Mucosa of rectum (tissue), 2 donors: Measurements from ENCODE around the gene HFE.
"Not testable (repeated sequence)": the region's sequence is repeated elsewhere in the genome, so short reads cannot be mapped to it uniquely, and the experiment has no call there.

Experiments used
- H3K27ac ChIP-seq, 2 donors: one replicate each; pipeline ENCODE4 v1.7.0; 2013; ENCODE audit warnings: inconsistent platforms in 2 of 2, low read depth in 2 of 2, low read length in 2 of 2
- H3K27me3 ChIP-seq, 2 donors: one replicate each; pipeline ENCODE4 v1.7.0; 2013; ENCODE audit warnings: low read length in 2 of 2; ENCODE audit not compliant: control insufficient read depth in 2 of 2, insufficient read depth in 2 of 2
- H3K36me3 ChIP-seq, 2 donors: one replicate each; pipeline ENCODE4 v1.7.0; 2013; ENCODE audit warnings: low read length in 2 of 2; ENCODE audit not compliant: control insufficient read depth in 2 of 2, insufficient read depth in 2 of 2
- H3K4me1 ChIP-seq, 2 donors: one replicate each; pipeline ENCODE4 v1.7.0; 2013; ENCODE audit warnings: low read length in 2 of 2, mild to moderate bottlenecking in 1 of 2; ENCODE audit not compliant: control insufficient read depth in 2 of 2, insufficient read depth in 2 of 2
- H3K4me3 ChIP-seq, 2 donors: one replicate each; pipeline ENCODE4 v1.7.0; 2013; ENCODE audit warnings: low read length in 2 of 2
- H3K9ac ChIP-seq, 2 donors: one replicate each; pipeline ENCODE4 v1.7.0; 2013; ENCODE audit warnings: low read length in 2 of 2, low read depth in 1 of 2, mild to moderate bottlenecking in 1 of 2
- H3K9me3 ChIP-seq, 2 donors: one replicate each; pipeline ENCODE4 v1.7.0; 2013; ENCODE audit warnings: low read length in 2 of 2; ENCODE audit not compliant: control insufficient read depth in 2 of 2
- donor health status: healthy.
- donor health status: Normal muscosa, but diverticular disease.

Gene HFE

GRCh38 chr6:26087284-26088115, at the start of gene HFE:
HFE (plus strand) TSS chr6:26087429; CDS start chr6:26087441, 12 bp downstream.
- Histone ChIP-seq H3K27me3 (no peaks in the 10 kb centered on the region), H3K4me1 (peaks cover 9 to 10% of the 10 kb centered on the region in 2 donors), H3K27ac (peak within 1 kb of the TSS; percentile 81 to 86), H3K9me3 (no peaks in the 10 kb centered on the region), H3K9ac (peak within 1 kb of the TSS; percentile 65 to 89), H3K4me3 (peak within 1 kb of the TSS; percentile 86 to 89), H3K36me3 (no peaks in the 10 kb centered on the region)

- Histone ChIP-seq H3K9ac (no peak overlapping the region), H3K9me3 (no peaks in the 10 kb centered on the region), H3K27ac (no peak overlapping the region), H3K27me3 (no peaks in the 10 kb centered on the region), H3K4me1 (peaks cover 13 to 23% of the 10 kb centered on the region in 2 donors), H3K4me3 (no peak overlapping the region), H3K36me3 (no peaks in the 10 kb centered on the region)
Observed at GRCh38 chr6:26041946-26042345, 45.3 kb upstream of the HFE start.

GRCh38 chr6:26043384-26044139, 43.7 kb upstream of the HFE start:
- no peaks in the 10 kb centered on the region for H3K27me3 ChIP-seq
- H3K36me3 ChIP-seq, result no peaks in the 10 kb centered on the region
- H3K4me3 ChIP-seq, result peak overlapping the region; percentile 89 to 95
- peak overlapping the region; percentile 95 to 97 for H3K27ac ChIP-seq
- H3K9me3 ChIP-seq, result no peaks in the 10 kb centered on the region
- peaks cover 13 to 23% of the 10 kb centered on the region in 2 donors for H3K4me1 ChIP-seq
- H3K9ac ChIP-seq, result peak overlapping the region; percentile 83 to 89

- Histone ChIP-seq H3K9ac (peak overlapping the region; percentile 83 to 89), H3K27ac (peak overlapping the region; percentile 95 to 97), H3K4me3 (peak overlapping the region; percentile 89 to 95), H3K9me3 (no peaks in the 10 kb centered on the region), H3K4me1 (peaks cover 13 to 23% of the 10 kb centered on the region in 2 donors), H3K36me3 (no peaks in the 10 kb centered on the region), H3K27me3 (no peaks in the 10 kb centered on the region)
Observed at GRCh38 chr6:26044140-26045064, 42.8 kb upstream of the HFE start.

GRCh38 chr6:26045065-26045927, 41.9 kb upstream of the HFE start:
- H3K9ac ChIP-seq, result peak overlapping the region; percentile 83 to 89
- H3K9me3 ChIP-seq, result no peaks in the 10 kb centered on the region
- H3K4me3 ChIP-seq, result peak overlapping the region; percentile 89 to 95
- no peaks in the 10 kb centered on the region for H3K36me3 ChIP-seq
- H3K4me1 ChIP-seq, result peaks cover 13 to 23% of the 10 kb centered on the region in 2 donors
- no peaks in the 10 kb centered on the region for H3K27me3 ChIP-seq
- peak overlapping the region; percentile 95 to 97 for H3K27ac ChIP-seq

- peaks cover 13 to 23% of the 10 kb centered on the region in 2 donors for H3K4me1 ChIP-seq
- peak overlapping the region; percentile 58 to 74 for H3K9ac ChIP-seq
- H3K9me3 ChIP-seq, result no peaks in the 10 kb centered on the region
- no peaks in the 10 kb centered on the region for H3K27me3 ChIP-seq
- no peaks in the 10 kb centered on the region for H3K36me3 ChIP-seq
- H3K4me3 ChIP-seq, result peak overlapping the region; percentile 89 to 95
- peak overlapping the region; percentile 95 to 97 for H3K27ac ChIP-seq
Observed at GRCh38 chr6:26045928-26046368, 41.3 kb upstream of the HFE start.

- not testable (repeated sequence) for H3K27me3 ChIP-seq, H3K36me3 ChIP-seq, H3K9ac ChIP-seq, H3K27ac ChIP-seq, H3K9me3 ChIP-seq, H3K4me3 ChIP-seq
- H3K4me1 ChIP-seq, result peaks cover 13 to 23% of the 10 kb centered on the region in 2 donors
Observed at GRCh38 chr6:26047329-26047728, 39.9 kb upstream of the HFE start.

GRCh38 chr6:26048590-26048989, 38.6 kb upstream of the HFE start:
- no peak overlapping the region for H3K9ac ChIP-seq
- no peak overlapping the region for H3K27ac ChIP-seq
- H3K4me1 ChIP-seq, result peaks cover 13 to 17% of the 10 kb centered on the region in 2 donors
- no peaks in the 10 kb centered on the region for H3K36me3 ChIP-seq
- no peaks in the 10 kb centered on the region for H3K9me3 ChIP-seq
- H3K27me3 ChIP-seq, result no peaks in the 10 kb centered on the region
- H3K4me3 ChIP-seq, result no peak overlapping the region
